Activated T-helper 2 cell treated with anti-CD3 and anti-CD28 coated beads, Interferon-gamma antibody, Interleukin-2, Interleukin-4, amounts not matched to agents 10 μg/mL and 5 μg/mL and 100 μg/mL, durations not matched to agents 14 hours and 24 hours and 36 hours (primary cell): Measurements from ENCODE around the gene CCDC157. TPM values are rescaled to one million over a fixed set of nuclear protein-coding genes. Genes with fewer than 3 reads are reported as not detected.
"Not testable (repeated sequence)": the region's sequence is repeated elsewhere in the genome, so short reads cannot be mapped to it uniquely, and the experiment has no call there.

Experiments used
- DNase-seq: peaks from one replicate; pipeline ENCODE4 v3.0.0; 2021; ENCODE audit warnings: low spot score
- H3K27ac Mint-ChIP-seq: one replicate; pipeline ENCODE4 v1.8.0; 2021; ENCODE audit warnings: mixed read lengths
- H3K27me3 Mint-ChIP-seq: one replicate; pipeline ENCODE4 v1.8.0; 2021; ENCODE audit warnings: low read depth, mixed read lengths
- H3K36me3 Mint-ChIP-seq: one replicate; pipeline ENCODE4 v1.8.0; 2021; ENCODE audit warnings: low read depth, mixed read lengths
- H3K4me1 Mint-ChIP-seq: one replicate; pipeline ENCODE4 v1.8.0; 2021; ENCODE audit warnings: low read depth, mixed read lengths
- H3K4me3 Mint-ChIP-seq: one replicate; pipeline ENCODE4 v1.8.0; 2021; ENCODE audit warnings: low read depth, mild to moderate bottlenecking, moderate library complexity, mixed read lengths
- H3K9me3 Mint-ChIP-seq: one replicate; pipeline ENCODE4 v1.8.0; 2021; ENCODE audit warnings: mixed read lengths
- intact Hi-C: fragments of 100-400 bp; cut with micrococcal nuclease; formaldehyde crosslinking; loops from one replicate; pipeline ENCODE4 v1.15.1; 2023
- total RNA-seq: library from RNA; stranded (reverse); gene quantifications from 2 replicates; pipeline ENCODE4 v1.2.3, GENCODE V29; 2022

The CCDC157 gene
- total RNA-seq, 1 donor from 2014 or later, result 3.2 TPM

DNA sequence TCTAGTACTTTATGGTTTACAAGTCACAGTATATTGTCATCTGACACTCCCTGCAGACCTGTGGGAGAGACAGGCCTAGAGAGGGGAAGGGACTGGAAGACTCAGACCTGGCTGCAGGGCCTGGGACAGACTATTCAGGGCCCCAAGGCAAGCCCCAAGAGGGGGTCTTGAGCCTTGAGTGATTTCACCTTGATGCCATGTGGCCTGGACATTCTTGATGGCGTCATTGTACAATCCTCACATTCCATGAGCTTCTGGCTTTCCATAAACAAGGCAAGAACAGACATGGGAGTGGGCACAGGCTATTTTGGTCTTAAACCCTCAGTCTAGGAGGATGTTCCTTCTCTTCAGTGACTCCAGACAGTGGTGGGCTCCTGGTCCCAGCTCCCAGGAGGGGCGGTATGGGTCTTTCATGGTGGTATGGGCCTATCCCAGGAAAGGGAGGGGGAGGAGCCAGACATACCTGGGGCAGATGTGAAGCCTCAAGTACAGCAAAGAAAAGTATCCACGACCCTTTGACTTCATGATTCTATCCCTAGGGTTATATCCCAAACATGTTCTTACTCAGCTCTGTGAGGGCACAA lies 28.2 kb upstream of the CCDC157 start:
- no peak overlapping the region for H3K27ac Mint-ChIP-seq

DNA sequence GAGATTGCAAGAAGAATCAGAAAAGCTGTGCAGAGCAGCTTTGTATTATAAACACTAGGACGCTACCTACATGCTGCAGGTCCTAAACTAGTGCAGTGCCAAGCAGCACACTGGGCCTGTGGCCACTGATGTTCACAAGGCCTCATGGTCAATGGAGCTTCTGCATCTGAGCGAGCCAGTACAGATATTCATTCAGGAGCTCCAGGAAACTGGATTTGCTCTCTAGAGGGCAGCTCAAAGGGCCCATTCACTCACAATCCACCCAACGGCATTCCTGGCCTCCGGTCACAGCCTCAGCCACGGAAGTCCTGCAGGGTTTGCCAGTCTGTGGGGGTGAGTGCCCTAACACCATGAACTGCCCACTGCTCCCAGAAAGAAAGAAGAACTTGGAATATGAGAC lies 24.3 kb upstream of the CCDC157 start:
- no peak for DNase-seq
- Mint-ChIP-seq H3K9me3 (no peaks in the 10 kb centered on the region), H3K4me1 (peaks cover 50% of the 10 kb centered on the region), H3K27me3 (no peaks in the 10 kb centered on the region), H3K4me3 (peak overlapping the region; percentile 21), H3K36me3 (peaks cover 80% of the 10 kb centered on the region), H3K27ac (peak overlapping the region; percentile 87)
- intact Hi-C loops, result no loop called here

More for the DNA sequence above, 28.2 kb upstream of the CCDC157 start:
- no peaks in the 10 kb centered on the region for H3K9me3 Mint-ChIP-seq
- peaks cover 55% of the 10 kb centered on the region for H3K4me1 Mint-ChIP-seq
- H3K36me3 Mint-ChIP-seq, result peaks cover 65% of the 10 kb centered on the region
- intact Hi-C loops, result loop anchor here (5.0 kb wide), 2 partner anchors 94 to 226 kb away; no protein-coding TSS in a partner anchor
- no peaks in the 10 kb centered on the region for H3K27me3 Mint-ChIP-seq
- DNase-seq, result no peak
- no peak overlapping the region for H3K4me3 Mint-ChIP-seq

DNA sequence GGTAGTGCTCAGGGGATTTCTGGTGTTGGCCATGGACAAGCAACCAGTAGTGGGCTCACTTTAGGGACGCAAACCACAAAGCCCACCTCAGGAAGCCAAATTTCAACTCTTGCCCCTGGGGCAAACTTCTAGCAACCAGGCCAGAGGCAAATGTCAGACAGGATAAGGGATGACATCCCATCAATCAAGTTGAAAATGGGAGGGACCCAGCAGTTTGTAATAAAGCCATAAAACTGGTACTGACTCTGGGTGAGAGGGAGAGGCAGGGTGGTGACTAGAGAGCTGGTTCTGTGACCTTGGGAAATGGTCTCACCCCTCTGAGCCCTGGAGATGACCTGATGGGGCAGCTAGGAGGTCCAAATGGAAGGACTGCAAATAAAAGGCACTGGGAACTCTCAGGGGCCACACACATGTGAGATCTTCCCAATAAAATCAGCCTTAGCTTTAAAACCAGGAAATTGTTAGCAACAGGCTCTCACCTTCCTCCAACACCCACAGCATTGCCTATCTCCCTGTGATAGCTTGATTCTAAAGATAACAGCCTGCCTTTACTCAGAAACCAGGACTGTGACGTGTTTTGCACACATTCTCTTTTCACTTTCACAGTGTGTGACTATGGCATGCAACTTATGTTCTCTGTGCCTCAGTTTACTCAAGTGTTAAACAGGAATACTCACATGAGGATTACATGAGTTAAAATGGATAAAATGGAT lies 23.7 kb upstream of the CCDC157 start:
- Mint-ChIP-seq H3K36me3 (peaks cover 86% of the 10 kb centered on the region), H3K27ac (peak overlapping the region; percentile 87), H3K4me1 (peaks cover 45% of the 10 kb centered on the region), H3K27me3 (no peaks in the 10 kb centered on the region), H3K9me3 (no peaks in the 10 kb centered on the region), H3K4me3 (peak overlapping the region; percentile 21)
- intact Hi-C loops, result no loop called here
- no peak for DNase-seq

DNA sequence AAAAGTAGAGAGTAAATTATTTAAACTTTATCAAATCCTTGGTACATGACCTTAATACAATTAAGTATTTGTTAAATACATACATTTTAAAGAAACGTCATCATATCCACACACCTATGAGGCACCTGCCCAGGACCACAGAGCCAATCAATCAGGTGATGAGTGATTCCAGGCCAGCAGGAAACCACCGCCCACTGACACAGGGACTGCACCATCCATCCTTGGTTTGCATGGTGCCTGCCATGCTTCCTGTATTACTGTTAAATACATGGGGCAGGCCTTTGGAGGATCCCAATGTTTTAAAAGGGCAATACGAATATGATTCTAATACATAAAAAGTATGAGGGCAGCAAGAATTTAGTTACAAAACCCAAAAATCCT lies 23.1 kb upstream of the CCDC157 start:
- peaks cover 41% of the 10 kb centered on the region for H3K4me1 Mint-ChIP-seq
- H3K27ac Mint-ChIP-seq, result peak overlapping the region; percentile 87
- H3K9me3 Mint-ChIP-seq, result no peaks in the 10 kb centered on the region
- peaks cover 85% of the 10 kb centered on the region for H3K36me3 Mint-ChIP-seq
- no peaks in the 10 kb centered on the region for H3K27me3 Mint-ChIP-seq
- intact Hi-C loops, result no loop called here
- no peak for DNase-seq
- peak overlapping the region; percentile 19 for H3K4me3 Mint-ChIP-seq

DNA sequence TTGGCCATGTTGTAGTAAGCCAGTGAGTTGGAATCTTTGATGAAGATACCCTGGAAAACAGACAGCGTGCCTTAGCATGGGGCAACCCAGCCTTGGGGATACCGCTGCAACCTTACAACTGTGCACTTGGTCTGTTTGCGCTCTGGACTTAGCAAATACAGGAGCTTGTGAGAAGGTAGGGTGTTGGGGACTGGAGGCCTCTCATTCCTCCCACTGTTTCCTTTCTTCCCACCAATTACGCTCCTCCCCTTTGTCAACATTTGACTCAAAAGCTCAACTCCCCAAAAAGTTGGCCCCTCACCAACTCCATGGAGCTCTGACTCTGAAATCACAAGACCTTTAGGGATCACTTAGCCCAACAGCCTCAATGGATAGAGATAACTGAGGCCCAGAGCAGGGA lies 22.2 kb upstream of the CCDC157 start:
- no peaks in the 10 kb centered on the region for H3K27me3 Mint-ChIP-seq
- no peak for DNase-seq
- H3K4me3 Mint-ChIP-seq, result no peak overlapping the region
- peaks cover 90% of the 10 kb centered on the region for H3K36me3 Mint-ChIP-seq
- H3K27ac Mint-ChIP-seq, result peak overlapping the region; percentile 64
- peaks cover 40% of the 10 kb centered on the region for H3K4me1 Mint-ChIP-seq
- H3K9me3 Mint-ChIP-seq, result no peaks in the 10 kb centered on the region
- intact Hi-C loops, result no loop called here

DNA sequence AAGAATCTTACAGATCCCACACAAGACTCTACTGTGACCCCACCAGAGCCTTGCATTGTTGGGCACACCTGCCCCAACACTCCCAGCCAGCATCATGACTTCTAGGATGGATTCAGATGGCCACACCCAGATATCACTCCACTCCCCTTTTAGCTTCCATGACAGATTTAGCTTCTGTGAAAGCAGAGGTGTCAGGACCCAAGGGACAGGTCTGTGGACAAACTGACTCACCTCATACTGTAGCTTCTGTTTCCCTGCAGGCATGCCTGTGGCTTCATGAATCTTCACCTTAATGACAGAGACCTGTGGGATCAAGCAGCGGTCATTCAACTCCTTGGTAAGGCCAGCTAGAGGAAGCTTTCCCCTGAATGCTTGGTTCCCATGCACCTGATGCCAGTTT lies 21.6 kb upstream of the CCDC157 start:
- H3K27ac Mint-ChIP-seq, result peak overlapping the region; percentile 64
- no peaks in the 10 kb centered on the region for H3K27me3 Mint-ChIP-seq
- DNase-seq, result no peak
- H3K36me3 Mint-ChIP-seq, result peaks cover 90% of the 10 kb centered on the region
- H3K4me1 Mint-ChIP-seq, result peaks cover 40% of the 10 kb centered on the region
- H3K4me3 Mint-ChIP-seq, result no peak overlapping the region
- no peaks in the 10 kb centered on the region for H3K9me3 Mint-ChIP-seq
- intact Hi-C loops, result no loop called here

DNA sequence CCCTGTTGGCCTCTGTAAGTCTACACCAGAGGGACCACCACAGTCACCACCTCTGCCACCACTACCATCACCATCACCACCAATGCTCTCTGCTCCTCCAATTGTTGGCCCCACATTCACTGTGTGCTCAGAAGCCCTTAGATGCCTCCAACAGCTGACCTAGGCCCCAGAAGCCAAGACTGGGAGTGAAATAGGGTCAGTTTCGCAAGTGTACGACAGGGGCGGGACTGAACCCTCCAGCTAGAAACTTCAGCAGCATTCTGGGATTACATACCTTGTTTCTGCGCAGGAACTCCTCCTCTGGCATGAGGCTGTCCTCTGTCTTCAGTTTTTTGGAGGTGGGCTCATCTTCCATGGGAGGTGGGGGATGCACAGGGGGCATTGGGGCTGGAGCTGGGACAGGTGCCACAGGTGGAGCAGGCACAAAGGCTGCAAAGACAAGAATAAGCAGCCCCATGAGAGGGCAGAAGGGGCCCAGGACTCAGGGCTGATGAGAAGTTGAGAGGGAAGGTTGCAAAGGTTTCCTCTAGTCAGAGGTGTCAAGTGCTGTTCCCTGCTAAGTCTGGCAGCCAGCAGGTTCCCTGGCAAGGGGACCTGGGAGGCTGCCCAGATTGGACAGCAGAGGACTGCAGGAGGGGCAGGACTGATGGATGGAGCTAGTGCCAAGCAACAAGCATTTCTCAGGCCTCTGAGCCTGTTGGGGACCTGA lies 19.9 kb upstream of the CCDC157 start:
- no peaks in the 10 kb centered on the region for H3K27me3 Mint-ChIP-seq
- H3K4me3 Mint-ChIP-seq, result no peak overlapping the region
- H3K9me3 Mint-ChIP-seq, result no peaks in the 10 kb centered on the region
- intact Hi-C loops, result no loop called here
- no peak overlapping the region for H3K27ac Mint-ChIP-seq
- no peak for DNase-seq
- H3K4me1 Mint-ChIP-seq, result peaks cover 37% of the 10 kb centered on the region
- H3K36me3 Mint-ChIP-seq, result peaks cover 95% of the 10 kb centered on the region

DNA sequence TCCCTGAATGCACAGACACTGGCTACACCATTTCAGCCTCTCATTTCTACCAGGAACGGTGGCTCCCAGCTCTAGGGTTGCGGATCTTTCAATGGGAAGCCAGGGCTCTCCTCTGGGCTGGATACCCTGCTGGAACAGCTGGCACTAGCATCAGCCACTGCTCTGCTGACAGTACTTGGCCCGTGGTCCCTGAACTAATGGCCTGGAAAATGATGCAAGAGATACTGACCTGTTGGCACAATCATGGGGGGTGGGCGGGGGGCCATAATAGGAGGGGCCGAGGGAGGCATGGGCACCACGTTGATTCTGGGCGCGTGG lies 19.4 kb upstream of the CCDC157 start:
- peaks cover 34% of the 10 kb centered on the region for H3K4me1 Mint-ChIP-seq
- H3K9me3 Mint-ChIP-seq, result no peaks in the 10 kb centered on the region
- intact Hi-C loops, result no loop called here
- H3K27me3 Mint-ChIP-seq, result no peaks in the 10 kb centered on the region
- no peak for DNase-seq
- peaks cover 96% of the 10 kb centered on the region for H3K36me3 Mint-ChIP-seq
- no peak overlapping the region for H3K4me3 Mint-ChIP-seq
- no peak overlapping the region for H3K27ac Mint-ChIP-seq

DNA sequence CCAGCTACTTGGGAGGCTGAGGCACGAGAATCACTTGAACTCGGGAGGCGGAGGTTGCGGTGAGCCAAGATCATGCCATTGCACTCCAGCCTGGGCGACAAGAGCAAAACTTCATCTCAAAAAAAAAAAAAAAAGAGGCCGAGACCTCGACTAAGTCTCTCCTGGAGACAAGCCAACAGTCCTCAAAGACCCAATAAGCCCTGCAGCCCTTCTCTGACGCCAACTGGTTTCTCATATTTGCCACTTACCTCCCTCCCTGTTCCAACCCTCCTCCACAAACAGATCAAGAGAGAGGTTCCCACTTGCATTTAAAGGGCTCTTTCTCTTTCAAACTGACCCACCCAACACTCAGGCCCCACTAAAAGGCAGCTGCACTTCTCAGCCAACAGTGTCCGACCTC lies 18.5 kb upstream of the CCDC157 start:
- H3K9me3 Mint-ChIP-seq, DNase-seq, H3K4me3 Mint-ChIP-seq, H3K27me3 Mint-ChIP-seq, H3K27ac Mint-ChIP-seq, intact Hi-C loops: not testable (repeated sequence)
- H3K4me1 Mint-ChIP-seq, result peaks cover 24% of the 10 kb centered on the region
- peaks cover 96% of the 10 kb centered on the region for H3K36me3 Mint-ChIP-seq

DNA sequence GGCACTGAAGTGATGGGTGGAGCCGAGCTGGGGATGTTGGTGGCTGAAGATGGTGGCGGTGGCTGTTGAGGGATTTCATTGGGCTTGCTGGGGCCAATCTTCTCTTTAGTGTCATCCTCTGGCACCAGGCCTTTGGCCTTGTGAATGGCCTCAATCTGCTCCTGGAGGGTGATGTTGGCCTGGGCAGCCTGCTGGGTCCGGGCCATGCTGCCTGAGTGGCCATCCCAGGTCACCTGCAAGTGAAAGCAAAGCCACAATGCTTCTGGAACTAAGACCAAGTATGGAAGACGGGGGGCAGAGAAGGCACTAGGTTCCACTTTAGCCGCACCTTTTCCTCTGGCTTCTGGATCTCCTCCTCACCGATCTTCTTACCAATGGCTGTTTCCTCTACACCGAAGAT lies 18.0 kb upstream of the CCDC157 start:
- Mint-ChIP-seq H3K9me3 (no peaks in the 10 kb centered on the region), H3K4me1 (peaks cover 20% of the 10 kb centered on the region), H3K27ac (no peak overlapping the region), H3K36me3 (peaks cover 96% of the 10 kb centered on the region), H3K4me3 (no peak overlapping the region), H3K27me3 (no peaks in the 10 kb centered on the region)
- intact Hi-C loops, result no loop called here
- DNase-seq, result no peak

DNA sequence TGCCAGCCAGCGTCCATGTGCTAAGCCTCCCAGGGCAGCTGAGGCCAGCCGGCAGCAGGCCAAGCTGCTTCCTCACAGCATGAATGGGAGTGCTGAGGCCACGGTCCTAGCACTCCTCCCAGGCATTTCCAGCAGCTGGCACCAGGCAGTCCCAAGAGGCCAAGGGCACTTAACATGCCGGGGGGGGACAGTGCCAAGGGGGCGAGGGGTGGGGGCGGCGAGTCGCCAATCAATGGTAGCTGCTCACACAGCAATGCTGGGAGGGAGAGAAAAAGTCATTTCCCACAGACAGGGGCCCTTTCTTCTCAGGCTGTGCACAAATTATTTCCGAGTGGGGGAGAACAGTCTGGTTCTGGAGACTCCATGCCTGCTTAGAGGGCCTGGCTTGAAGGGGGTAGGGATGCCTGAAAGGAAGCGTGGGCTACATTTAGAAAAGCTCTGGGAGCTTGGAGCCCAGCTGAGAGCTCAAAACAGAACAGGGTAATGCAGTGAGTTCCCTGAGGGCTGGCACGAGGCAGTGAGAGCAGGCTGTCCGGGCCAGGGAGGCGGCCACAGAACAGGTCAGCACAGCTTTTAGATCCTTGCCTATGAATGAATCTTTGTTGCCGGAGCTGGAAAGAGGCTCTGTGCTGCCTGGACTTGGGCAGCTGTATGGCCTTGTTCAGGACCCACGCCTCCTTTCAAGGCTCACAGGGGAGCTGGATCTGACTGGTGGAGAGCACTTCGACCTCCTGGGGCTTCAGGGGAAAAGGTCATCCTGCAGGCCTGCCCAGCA lies 15.7 kb upstream of the CCDC157 start:
- no peak overlapping the region for H3K27ac Mint-ChIP-seq
- DNase-seq, result no peak
- intact Hi-C loops, result no loop called here
- no peak overlapping the region for H3K4me3 Mint-ChIP-seq
- H3K36me3 Mint-ChIP-seq, result peaks cover 96% of the 10 kb centered on the region
- H3K4me1 Mint-ChIP-seq, result peaks cover 11% of the 10 kb centered on the region
- H3K9me3 Mint-ChIP-seq, result no peaks in the 10 kb centered on the region
- H3K27me3 Mint-ChIP-seq, result no peaks in the 10 kb centered on the region

DNA sequence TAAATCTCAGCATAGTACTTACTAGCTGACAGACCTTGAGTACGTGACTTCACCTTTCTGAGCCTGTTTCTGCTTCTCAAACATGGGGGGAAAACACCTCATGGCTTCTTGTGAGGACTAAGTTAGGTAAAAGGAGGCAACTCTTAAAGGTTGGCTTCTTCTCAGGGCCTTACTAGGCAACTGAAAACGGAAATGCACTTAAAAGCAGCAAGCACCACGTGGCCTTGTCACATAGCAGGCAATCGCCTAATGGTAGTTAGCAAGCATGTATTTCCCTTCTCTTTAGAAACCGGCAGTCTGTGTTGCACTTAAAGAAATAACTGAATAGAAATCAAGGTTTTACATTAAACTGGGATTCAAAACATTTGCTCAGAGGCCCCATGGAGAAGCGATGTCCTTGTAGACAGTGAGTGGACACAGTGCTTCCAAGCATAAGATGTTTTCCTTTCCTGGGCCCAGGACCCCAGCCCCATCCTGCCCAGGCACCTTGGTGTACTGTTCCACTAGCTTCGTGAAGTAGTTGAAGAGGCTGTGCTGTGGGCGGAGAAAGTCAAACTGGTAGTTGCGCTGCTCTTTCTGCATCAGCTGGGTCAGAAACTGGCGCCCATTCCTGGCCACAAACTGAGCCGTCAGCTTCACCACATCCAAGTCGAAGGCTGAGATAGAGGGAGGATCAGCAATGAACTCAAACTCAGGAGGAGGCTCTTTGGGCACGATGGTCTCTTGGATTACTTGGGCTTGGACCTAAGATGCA lies 12.2 kb upstream of the CCDC157 start:
- Mint-ChIP-seq H3K4me1 (peaks cover 32% of the 10 kb centered on the region), H3K27ac (peak overlapping the region; percentile 71), H3K27me3 (no peaks in the 10 kb centered on the region), H3K4me3 (no peak overlapping the region), H3K36me3 (peaks cover 89% of the 10 kb centered on the region), H3K9me3 (no peaks in the 10 kb centered on the region)
- intact Hi-C loops, result no loop called here
- no peak for DNase-seq
